HG03520 (cell line): Measurements from ENCODE around the gene TMEM208.

Experiments used
- ATAC-seq: cut with Tn5 transposase; IDR thresholded peaks from one replicate; pipeline ENCODE4 v1.9.1; 2021; ENCODE audit warnings: mild to moderate bottlenecking, moderate library complexity; ENCODE audit not compliant: unreplicated experiment

Gene TMEM208

DNA sequence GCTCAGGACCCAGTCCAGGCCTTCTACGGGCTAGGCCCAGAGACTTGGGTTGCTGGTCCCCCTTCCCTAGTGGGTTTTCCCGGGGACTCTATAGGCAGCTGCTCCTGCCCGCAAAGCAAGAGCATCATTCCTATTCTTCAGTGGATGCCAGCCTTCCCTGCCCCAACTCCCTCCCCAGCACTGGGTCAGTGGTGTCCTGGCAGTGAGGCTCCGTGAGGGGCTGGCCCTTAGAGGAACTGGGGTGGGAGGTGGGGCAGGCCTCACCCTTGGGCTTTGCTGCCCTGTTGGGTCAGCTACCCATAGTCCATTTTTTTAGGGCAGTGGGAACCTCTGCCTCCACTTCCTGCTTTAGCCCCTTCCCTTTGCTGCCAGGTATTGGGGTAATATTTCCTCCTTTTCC is 44.5 kb downstream of the TMEM208 start:
- no peak for ATAC-seq

DNA sequence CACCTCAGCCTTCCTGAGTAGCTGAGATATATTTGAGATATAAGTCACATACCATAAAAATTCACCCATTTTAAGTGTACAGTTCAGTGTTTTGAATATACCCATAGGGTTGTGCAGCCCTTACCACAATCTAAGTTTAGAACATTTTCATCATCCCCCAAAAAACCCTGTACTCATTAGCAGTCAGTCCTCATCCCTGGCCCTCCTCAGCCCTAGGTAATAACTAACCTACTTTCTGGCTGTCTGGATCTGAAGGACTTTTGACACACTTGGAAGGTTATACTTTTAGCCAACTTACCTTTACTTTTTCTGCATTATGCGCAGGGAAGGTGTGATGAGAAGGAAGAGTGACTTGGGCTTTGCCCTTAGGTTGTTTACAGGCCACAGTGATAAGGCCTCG is 48.4 kb downstream of the TMEM208 start:
- ATAC-seq = no peak

DNA sequence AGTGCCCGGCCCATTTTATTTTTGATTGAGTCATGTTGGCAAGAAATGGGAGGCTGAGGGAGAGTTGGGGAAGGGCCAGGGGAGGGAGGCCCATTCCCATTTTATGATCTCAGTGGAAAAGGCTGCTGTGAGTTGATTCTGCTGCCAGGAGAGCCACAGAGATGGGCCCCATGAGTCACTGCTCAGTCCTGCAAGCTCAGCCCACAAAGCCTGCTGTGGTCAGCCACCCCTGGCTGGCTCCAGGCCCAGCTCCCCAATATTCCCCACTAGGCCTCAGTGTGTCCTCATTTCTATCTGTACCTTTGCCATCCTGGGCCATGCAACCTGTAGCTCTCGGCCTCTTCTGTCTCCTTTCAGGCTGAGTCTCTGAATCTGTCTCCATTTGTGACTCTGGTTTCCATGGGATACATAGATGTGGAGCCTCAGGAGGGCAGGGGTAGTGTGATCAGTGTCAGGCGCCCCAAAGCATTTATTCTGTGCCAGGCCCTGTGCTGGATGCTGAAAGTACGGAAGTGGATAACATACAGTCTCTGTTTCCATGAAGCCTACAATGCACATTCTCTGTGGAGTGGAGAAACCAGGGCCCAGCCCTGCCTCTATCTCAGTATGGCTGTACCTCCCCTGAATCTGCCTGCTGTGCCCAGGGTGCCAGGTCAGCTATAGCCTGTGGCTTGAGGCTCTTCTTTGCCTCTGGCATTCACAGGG is 50.5 kb downstream of the TMEM208 start:
- no peak for ATAC-seq

- no peak for ATAC-seq
These were observed 51.3 kb downstream of the TMEM208 start for GRCh38 chr16:67277999-67278772.
